MG63 (cell line): ENCODE measurements around the gene ARL5C. TPM values are rescaled to one million over a fixed set of nuclear protein-coding genes. Genes with fewer than 3 reads are reported as not detected.
"Not testable (repeated sequence)": the region's sequence is repeated elsewhere in the genome, so short reads cannot be mapped to it uniquely, and the experiment has no call there.

ENCODE experiments used
- DNase-seq: peaks from one replicate; pipeline ENCODE4 v3.0.0-alpha.2; 2020
- H3K27me3 ChIP-seq: fragments of 250-450 bp; sonication (Bioruptor Pico); 2 replicates; pipeline ENCODE4 v1.5.1; 2020; ENCODE audit warnings: mild to moderate bottlenecking, moderate library complexity
- H3K36me3 ChIP-seq: fragments of 250-450 bp; sonication (Bioruptor Pico); 2 replicates; pipeline ENCODE4 v1.5.1; 2020; ENCODE audit warnings: mild to moderate bottlenecking, moderate library complexity
- H3K4me3 ChIP-seq: fragments of 250-450 bp; sonication (Bioruptor Pico); 2 replicates; pipeline ENCODE4 v1.5.1; 2020; ENCODE audit warnings: mild to moderate bottlenecking, moderate library complexity
- H3K9me3 ChIP-seq: fragments of 250-450 bp; sonication (Bioruptor Pico); 2 replicates; pipeline ENCODE4 v1.5.1; 2020; ENCODE audit warnings: mild to moderate bottlenecking, moderate library complexity
- total RNA-seq: library from RNA; depleted of rRNA; stranded (reverse); fragments of >200 nt; shearing (Covaris generic); gene quantifications from 2 replicates; pipeline ENCODE4 v1.2.3, GENCODE V29; 2014; ENCODE audit warnings: low replicate concordance

Gene ARL5C
- total RNA-seq, 1 experiment from 2014 or later, result not detected

GRCh38 chr17:39138431-39139160 is 27.4 kb downstream of the ARL5C start:
- Histone ChIP-seq H3K27me3 (no peaks in the 10 kb centered on the region), H3K4me3 (no peak overlapping the region), H3K9me3 (no peaks in the 10 kb centered on the region), H3K36me3 (no peaks in the 10 kb centered on the region)
- DNase-seq, result no peak

- Histone ChIP-seq H3K9me3 (no peaks in the 10 kb centered on the region), H3K36me3 (no peaks in the 10 kb centered on the region), H3K4me3 (no peak overlapping the region), H3K27me3 (no peaks in the 10 kb centered on the region)
- no peak for DNase-seq
Measured at GRCh38 chr17:39134878-39135277, 31.1 kb downstream of the ARL5C start.

GRCh38 chr17:39132192-39132610 is 33.8 kb downstream of the ARL5C start:
- peak; percentile 73 for DNase-seq
- Histone ChIP-seq H3K27me3 (no peaks in the 10 kb centered on the region), H3K36me3 (no peaks in the 10 kb centered on the region), H3K9me3 (no peaks in the 10 kb centered on the region), H3K4me3 (no peak overlapping the region)

- Histone ChIP-seq H3K27me3 (no peaks in the 10 kb centered on the region), H3K9me3 (no peaks in the 10 kb centered on the region), H3K36me3 (no peaks in the 10 kb centered on the region), H3K4me3 (no peak overlapping the region)
- no peak for DNase-seq
Measured at GRCh38 chr17:39131616-39132015, 34.3 kb downstream of the ARL5C start.

- no peak for DNase-seq
- H3K9me3 ChIP-seq, result no peaks in the 10 kb centered on the region
- no peaks in the 10 kb centered on the region for H3K27me3 ChIP-seq
- H3K4me3 ChIP-seq, result no peak overlapping the region
- no peaks in the 10 kb centered on the region for H3K36me3 ChIP-seq
Measured at GRCh38 chr17:39130205-39130604, 35.8 kb downstream of the ARL5C start.

- not testable (repeated sequence) for H3K9me3 ChIP-seq, H3K36me3 ChIP-seq, DNase-seq, H3K4me3 ChIP-seq, H3K27me3 ChIP-seq
Measured at GRCh38 chr17:39129544-39129943, 36.4 kb downstream of the ARL5C start.

GRCh38 chr17:39126436-39126835 is 39.5 kb downstream of the ARL5C start:
- H3K36me3 ChIP-seq, result no peaks in the 10 kb centered on the region
- no peak for DNase-seq
- no peaks in the 10 kb centered on the region for H3K9me3 ChIP-seq
- no peaks in the 10 kb centered on the region for H3K27me3 ChIP-seq
- no peak overlapping the region for H3K4me3 ChIP-seq

- Histone ChIP-seq H3K27me3 (no peaks in the 10 kb centered on the region), H3K9me3 (no peaks in the 10 kb centered on the region), H3K36me3 (no peaks in the 10 kb centered on the region), H3K4me3 (no peak overlapping the region)
- no peak for DNase-seq
Measured at GRCh38 chr17:39125143-39125875, 40.7 kb downstream of the ARL5C start.

- no peak overlapping the region for H3K4me3 ChIP-seq
- no peaks in the 10 kb centered on the region for H3K9me3 ChIP-seq
- no peaks in the 10 kb centered on the region for H3K27me3 ChIP-seq
- peak; percentile 94 for DNase-seq
- no peaks in the 10 kb centered on the region for H3K36me3 ChIP-seq
Measured at GRCh38 chr17:39123627-39124026, 42.3 kb downstream of the ARL5C start.

GRCh38 chr17:39122991-39123390 is 43.0 kb downstream of the ARL5C start:
- H3K9me3 ChIP-seq, result no peaks in the 10 kb centered on the region
- no peak overlapping the region for H3K4me3 ChIP-seq

GRCh38 chr17:39121919-39122318 is 44.0 kb downstream of the ARL5C start:
- not testable (repeated sequence) for H3K9me3 ChIP-seq, H3K36me3 ChIP-seq, H3K27me3 ChIP-seq, H3K4me3 ChIP-seq, DNase-seq

More at GRCh38 chr17:39122991-39123390, 43.0 kb downstream of the ARL5C start:
- DNase-seq, result no peak
- H3K27me3 ChIP-seq, result no peaks in the 10 kb centered on the region
- no peaks in the 10 kb centered on the region for H3K36me3 ChIP-seq

GRCh38 chr17:39118674-39119419 is 47.1 kb downstream of the ARL5C start:
- Histone ChIP-seq H3K4me3 (no peak overlapping the region), H3K27me3 (no peaks in the 10 kb centered on the region), H3K36me3 (no peaks in the 10 kb centered on the region), H3K9me3 (no peaks in the 10 kb centered on the region)
- DNase-seq, result no peak

- H3K36me3 ChIP-seq, result no peaks in the 10 kb centered on the region
- no peaks in the 10 kb centered on the region for H3K27me3 ChIP-seq
- H3K4me3 ChIP-seq, result no peak overlapping the region
Measured at GRCh38 chr17:39116224-39116623, 49.7 kb downstream of the ARL5C start.

GRCh38 chr17:39115135-39115534 is 50.8 kb downstream of the ARL5C start:
- Histone ChIP-seq H3K9me3 (no peaks in the 10 kb centered on the region), H3K27me3 (no peaks in the 10 kb centered on the region), H3K36me3 (no peaks in the 10 kb centered on the region), H3K4me3 (no peak overlapping the region)
- peak; percentile 80 for DNase-seq

More at GRCh38 chr17:39116224-39116623, 49.7 kb downstream of the ARL5C start:
- no peaks in the 10 kb centered on the region for H3K9me3 ChIP-seq
- DNase-seq, result no peak

GRCh38 chr17:39114723-39115122 is 51.2 kb downstream of the ARL5C start:
- H3K4me3 ChIP-seq, result no peak overlapping the region
- DNase-seq, result peak; percentile 50
- H3K36me3 ChIP-seq, result no peaks in the 10 kb centered on the region
- no peaks in the 10 kb centered on the region for H3K27me3 ChIP-seq
- no peaks in the 10 kb centered on the region for H3K9me3 ChIP-seq

- H3K4me3 ChIP-seq, result no peak overlapping the region
- no peaks in the 10 kb centered on the region for H3K27me3 ChIP-seq
- H3K9me3 ChIP-seq, result no peaks in the 10 kb centered on the region
- DNase-seq, result no peak
- no peaks in the 10 kb centered on the region for H3K36me3 ChIP-seq
Measured at GRCh38 chr17:39113871-39114270, 52.1 kb downstream of the ARL5C start.

- H3K9me3 ChIP-seq, result no peaks in the 10 kb centered on the region
- H3K36me3 ChIP-seq, result no peaks in the 10 kb centered on the region
- no peaks in the 10 kb centered on the region for H3K27me3 ChIP-seq
- no peak overlapping the region for H3K4me3 ChIP-seq
- DNase-seq, result no peak
Measured at GRCh38 chr17:39110435-39111136, 55.4 kb downstream of the ARL5C start.
